SW480 (cell line): Measurements from ENCODE around the gene MPEG1.

Experiments used
- DNase-seq: peaks from one replicate; pipeline ENCODE4 v3.0.0-alpha.2; 2016; ENCODE audit warnings: low spot score

MPEG1 gene

GRCh38 chr11:59171508-59172322, 41.0 kb downstream of the MPEG1 start, which contains the start of gene DTX4:
Gene DTX4 (plus strand): TSS chr11:59172132. CDS start chr11:59172596, 464 bp downstream.
- DNase-seq: peak; percentile 89

GRCh38 chr11:59164028-59164427, 48.7 kb downstream of the MPEG1 start:
- no peak for DNase-seq
